A673 (cell line): ENCODE measurements around the gene NDUFV2. TPM values are rescaled to one million over a fixed set of nuclear protein-coding genes. Genes with fewer than 3 reads are reported as not detected.

Experiments
- BruUV-seq: library from RNA; stranded (reverse); fragments of 400-500 nt; replicated peaks from 2 replicates; lab custom pipeline; 2021; lab: Mats Ljungman, UMichigan
- CTCF ChIA-PET: fragments of 300-600 bp; sonication (Branson Sonifier 250); formaldehyde crosslinking; loops from one replicate; lab custom pipeline; 2022; ENCODE audit warnings: antibody characterized with exemption; lab: Charles Lee
- POLR2A ChIA-PET: fragments of 300-600 bp; sonication (Branson Sonifier 250); formaldehyde crosslinking; loops from one replicate; lab custom pipeline; 2022; ENCODE audit warnings: antibody characterized with exemption; ENCODE audit not compliant: low non-redundant PET; lab: Charles Lee
- DNase-seq: peaks from one replicate; pipeline ENCODE4 v3.0.0-alpha.2; 2015; ENCODE audit warnings: low spot score
- H3K27ac ChIP-seq: fragments of 200-600 bp; sonication (generic); 2 replicates; pipeline ENCODE4 v1.5.1; 2016; ENCODE audit warnings: mixed run types, low read depth, mild to moderate bottlenecking, mixed read lengths, antibody characterized with exemption, low read length; ENCODE audit not compliant: poor library complexity, severe bottlenecking
- H3K27me3 ChIP-seq: fragments of 200-600 bp; sonication (generic); replicated peaks from 2 replicates; pipeline ENCODE4 v1.6.1; 2017; ENCODE audit warnings: mixed run types, low read depth, mild to moderate bottlenecking, mixed read lengths, antibody characterized with exemption, low read length; ENCODE audit not compliant: insufficient read depth, poor library complexity
- H3K36me3 ChIP-seq: fragments of 200-600 bp; sonication (generic); 2 replicates; pipeline ENCODE4 v1.6.1; 2016; ENCODE audit warnings: mixed run types, mild to moderate bottlenecking, mixed read lengths, antibody characterized with exemption, low read length; ENCODE audit not compliant: insufficient read depth, poor library complexity, severe bottlenecking
- H3K4me1 ChIP-seq: fragments of 200-600 bp; sonication (generic); 2 replicates; pipeline ENCODE4 v1.6.1; 2017; ENCODE audit warnings: mixed run types, mild to moderate bottlenecking, mixed read lengths, antibody characterized with exemption, low read length; ENCODE audit not compliant: insufficient read depth, poor library complexity, severe bottlenecking
- H3K4me3 ChIP-seq: fragments of 200-600 bp; sonication (generic); 2 replicates; pipeline ENCODE4 v1.5.1; 2016; ENCODE audit warnings: low read depth, mixed run types, mild to moderate bottlenecking, mixed read lengths, low read length; ENCODE audit not compliant: poor library complexity, severe bottlenecking
- H3K9me3 ChIP-seq: fragments of 200-600 bp; sonication (generic); 2 replicates; pipeline ENCODE4 v1.6.1; 2016; ENCODE audit warnings: mixed run types, low read depth, mild to moderate bottlenecking, mixed read lengths, antibody characterized with exemption, low read length; ENCODE audit not compliant: poor library complexity, severe bottlenecking
- CTCF ChIP-seq: fragments of 300-800, 200-600 bp; sonication (generic); conservative IDR thresholded peaks from 2 replicates; pipeline ENCODE4 v1.5.1; 2017; ENCODE audit warnings: low read depth, mild to moderate bottlenecking, antibody characterized with exemption, low read length, moderate library complexity, mixed read lengths
- EZH2 ChIP-seq: fragments of 200-600 bp; sonication (generic); IDR thresholded peaks from 2 replicates; pipeline ENCODE4 v1.6.1; 2017; ENCODE audit warnings: borderline replicate concordance, low read depth, mild to moderate bottlenecking, mixed read lengths, antibody characterized with exemption, low read length; ENCODE audit not compliant: poor library complexity, severe bottlenecking
- intact Hi-C: fragments of 100-400 bp; cut with micrococcal nuclease; formaldehyde crosslinking; loops from one replicate; pipeline ENCODE4 v1.10.0; 2022; ENCODE audit not compliant: unreplicated experiment
- total RNA-seq: library from RNA; stranded (reverse); gene quantifications from 2 replicates; pipeline ENCODE4 v1.2.3, GENCODE V29; 2021

Gene NDUFV2
- total RNA-seq, 1 experiment from 2014 or later: 161 TPM

- intact Hi-C loops: no loop called here
- no peak for DNase-seq
- H3K36me3 ChIP-seq: peaks cover 4% of the 10 kb centered on the region
- POLR2A ChIA-PET: no interaction called here
- H3K27ac ChIP-seq: no peak overlapping the region
- H3K27me3 ChIP-seq: no peaks in the 10 kb centered on the region
- H3K4me3 ChIP-seq: no peak overlapping the region
- H3K9me3 ChIP-seq: no peaks in the 10 kb centered on the region
- TF ChIP-seq EZH2 (no peak), CTCF (no peak)
- CTCF ChIA-PET: no interaction called here
- no peaks in the 10 kb centered on the region for H3K4me1 ChIP-seq
- no TSS peak for BruUV-seq
Measured at GRCh38 chr18:9181275-9181674, 78.8 kb downstream of the NDUFV2 start.

- no peaks in the 10 kb centered on the region for H3K27me3 ChIP-seq
- POLR2A ChIA-PET: no interaction called here
- no TSS peak for BruUV-seq
- no peaks in the 10 kb centered on the region for H3K9me3 ChIP-seq
- intact Hi-C loops: no loop called here
- TF ChIP-seq EZH2 (no peak), CTCF (no peak)
- H3K27ac ChIP-seq: no peak overlapping the region
- CTCF ChIA-PET: no interaction called here
- H3K4me3 ChIP-seq: no peak overlapping the region
- no peaks in the 10 kb centered on the region for H3K4me1 ChIP-seq
- no peak for DNase-seq
- H3K36me3 ChIP-seq: peaks cover 4% of the 10 kb centered on the region
Measured at GRCh38 chr18:9182852-9183399, 80.4 kb downstream of the NDUFV2 start.

Other genes starting within 250 kb of the NDUFV2 start
- 23.7 and 24.2 TPM in 2 replicates for gene ANKRD12, start 34.1 kb downstream of the NDUFV2 start, total RNA-seq
- gene TWSG1, start 232.1 kb downstream of the NDUFV2 start, total RNA-seq: 33.6 and 34.9 TPM in 2 replicates